GM12892 (cell line): ENCODE measurements around the gene KCTD16.

Source experiments
- POLR2A ChIP-seq: IDR thresholded peaks from 2 replicates; pipeline ENCODE4 v1.6.1; 2011; ENCODE audit warnings: low read depth, low read length, control low read depth
- POLR2AphosphoS5 ChIP-seq: IDR thresholded peaks from 2 replicates; pipeline ENCODE4 v1.6.1; 2011; ENCODE audit warnings: low read depth, low read length, control low read depth
- TAF1 ChIP-seq: IDR thresholded peaks from 2 replicates; pipeline ENCODE4 v1.6.1; 2011; ENCODE audit warnings: low read depth, mild to moderate bottlenecking, control low read depth, low read length, borderline replicate concordance

DNA sequence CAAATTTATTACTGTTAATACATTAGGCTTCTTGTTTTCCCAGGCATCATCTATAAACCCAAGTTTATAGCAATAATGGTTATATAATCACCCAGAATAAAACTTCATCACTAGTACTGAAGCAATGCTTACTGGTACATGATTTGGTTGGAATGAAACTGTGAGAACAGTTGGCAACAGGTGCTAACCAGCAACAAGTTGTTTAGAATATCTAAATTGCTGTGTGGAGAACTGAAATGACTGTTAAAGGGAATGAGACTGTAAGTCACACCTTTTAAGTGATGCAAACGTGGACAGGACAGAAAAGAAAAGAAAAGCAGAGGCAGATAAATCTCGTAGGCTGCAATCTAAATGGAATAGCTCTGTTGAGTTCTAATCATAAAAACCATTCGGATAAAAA lies 2.7 kb upstream of the KCTD16 start:
- TF ChIP-seq POLR2A (no peak), TAF1 (no peak), POLR2AphosphoS5 (no peak)
